Common myeloid progenitor, CD34-positive (primary cell): ENCODE results near the gene SVOP.

ENCODE experiments used
- CTCF ChIA-PET: fragments of 350-600 bp; sonication (Branson Sonifier 250); formaldehyde crosslinking; loops from one replicate; lab custom pipeline; 2021; ENCODE audit warnings: antibody characterized with exemption; lab: Charles Lee
- POLR2A ChIA-PET: fragments of 350-600 bp; sonication (Branson Sonifier 250); formaldehyde crosslinking; loops from one replicate; lab custom pipeline; 2021; ENCODE audit warnings: antibody characterized with exemption; lab: Charles Lee
- DNase-seq, 3 donors: peaks; one replicate each; pipeline versions ENCODE4 v3.0.0 to v3.0.0-alpha.2; 2013
- H3K27ac ChIP-seq, 2 experiments: 1 replicate in 1 of 2; 2 replicates in 1 of 2; pipeline ENCODE4 v1.7.0; 2013; ENCODE audit warnings: inconsistent platforms in 2 of 2, low read length in 2 of 2, mild to moderate bottlenecking in 2 of 2, low read depth in 1 of 2, moderate library complexity in 1 of 2; ENCODE audit not compliant: severe bottlenecking in 2 of 2, insufficient read depth in 1 of 2, poor library complexity in 1 of 2
- H3K27me3 ChIP-seq, 5 experiments: replicated peaks in 2 of 5; 1 replicate in 3 of 5; 2 replicates in 2 of 5; pipeline versions ENCODE4 v1.6.1 to v1.7.0; 2013; ENCODE audit warnings: low read length in 4 of 5, mild to moderate bottlenecking in 2 of 5, moderate library complexity in 2 of 5, inconsistent platforms in 1 of 5; ENCODE audit not compliant: insufficient read depth in 5 of 5, control insufficient read depth in 4 of 5
- H3K36me3 ChIP-seq, 4 experiments: 1 replicate in 2 of 4; 2 replicates in 2 of 4; pipeline versions ENCODE4 v1.6.1 to v1.7.0; 2013; ENCODE audit warnings: low read length in 3 of 4, control low read depth in 1 of 4, mild to moderate bottlenecking in 1 of 4; ENCODE audit not compliant: control insufficient read depth in 4 of 4, insufficient read depth in 4 of 4
- H3K4me1 ChIP-seq, 4 experiments: 1 replicate in 3 of 4; 2 replicates in 1 of 4; pipeline versions ENCODE4 v1.6.1 to v1.7.1; 2013; ENCODE audit warnings: low read length in 3 of 4, mild to moderate bottlenecking in 3 of 4, control low read depth in 1 of 4, inconsistent platforms in 1 of 4, moderate library complexity in 1 of 4; ENCODE audit not compliant: control insufficient read depth in 4 of 4, insufficient read depth in 4 of 4; ENCODE audit errors: control extremely low read depth in 1 of 4
- H3K4me3 ChIP-seq, 7 experiments: 1 replicate in 4 of 7; 2 replicates in 3 of 7; pipeline versions ENCODE4 v1.5.1 to v1.7.0; 2013; ENCODE audit warnings: mild to moderate bottlenecking in 7 of 7, low read length in 6 of 7, moderate library complexity in 6 of 7, inconsistent platforms in 2 of 7, low read depth in 2 of 7, control low read depth in 1 of 7; ENCODE audit not compliant: insufficient read depth in 4 of 7, control insufficient read depth in 1 of 7; ENCODE audit errors: extremely low read depth in 1 of 7
- H3K9me3 ChIP-seq, 5 experiments: 1 replicate in 4 of 5; 2 replicates in 1 of 5; pipeline versions ENCODE4 v1.6.1 to v1.7.1; 2013; ENCODE audit warnings: low read length in 4 of 5, mild to moderate bottlenecking in 2 of 5, inconsistent platforms in 1 of 5, low read depth in 1 of 5, moderate library complexity in 1 of 5; ENCODE audit not compliant: control insufficient read depth in 4 of 5, insufficient read depth in 2 of 5; ENCODE audit errors: control extremely low read depth in 1 of 5
- WGBS: methylation state at CpG from one replicate; pipeline ENCODE4 v1.1.5; 2013; ENCODE audit not compliant: insufficient coverage; 5-methylcytosine and 5-hydroxymethylcytosine counted together

The SVOP gene

DNA sequence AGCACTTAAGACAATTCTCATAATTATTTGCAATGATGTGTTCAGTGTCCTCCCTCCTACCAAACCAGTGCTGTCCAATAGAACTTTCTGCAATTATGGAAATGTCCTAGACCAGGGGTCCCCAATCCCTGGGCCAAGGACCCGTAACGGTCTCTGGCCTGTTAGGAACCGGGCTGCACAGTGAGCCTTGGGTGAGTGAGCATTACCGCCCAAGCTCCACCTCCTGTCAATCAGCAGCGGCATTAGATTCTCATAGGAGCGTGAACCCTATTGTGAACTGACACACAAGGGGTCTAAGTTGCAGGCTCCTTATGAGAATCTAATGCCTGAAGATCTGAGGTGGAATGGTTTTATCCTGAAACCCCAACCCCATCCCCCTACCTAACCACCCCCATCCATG lies 3.9 kb downstream of the SVOP start:
- Histone ChIP-seq H3K9me3 (no peaks in the 10 kb centered on the region), H3K27ac (no peak overlapping the region), H3K4me3 (no peak overlapping the region), H3K36me3 (no peaks in the 10 kb centered on the region), H3K4me1 (peaks cover 0 to 6% (median 4%) of the 10 kb centered on the region in 4 experiments), H3K27me3 (peaks cover 0 to 8% (median 2%) of the 10 kb centered on the region in 5 experiments)
- CTCF ChIA-PET = no interaction called here
- no peak for DNase-seq
- POLR2A ChIA-PET = no interaction called here
- 89% methylated on average over 5 of the region's 6 CpGs for WGBS

DNA sequence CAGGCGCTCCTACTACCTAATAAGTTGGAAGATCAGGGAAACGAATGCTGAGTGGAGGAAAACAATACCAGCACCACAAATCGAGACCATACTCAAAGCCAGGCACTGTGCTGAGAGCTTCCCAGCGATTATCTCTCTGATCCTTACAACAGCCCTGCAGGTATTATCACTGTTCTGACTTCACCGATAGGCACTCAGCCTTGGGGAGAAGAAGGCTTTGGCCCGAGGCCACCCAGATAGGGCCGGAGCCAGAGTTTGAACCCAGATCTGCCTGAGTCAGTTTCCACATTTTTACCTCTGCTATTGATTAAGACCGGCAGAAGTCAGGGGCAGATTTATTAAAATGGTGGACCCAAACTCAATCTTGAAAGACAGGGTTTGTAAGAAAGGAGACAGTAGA lies 4.9 kb downstream of the SVOP start:
- H3K4me1 ChIP-seq = peaks cover 0 to 5% (median 3%) of the 10 kb centered on the region in 4 experiments
- H3K27ac ChIP-seq = no peak overlapping the region
- ChIA-PET POLR2A (no interaction called here), CTCF (interaction anchor here (0.6 kb wide), 1 partner anchor 94 kb away, joined by 3 read pairs; no protein-coding TSS in a partner anchor)
- H3K4me3 ChIP-seq = no peak overlapping the region
- DNase-seq = no peak
- 97% methylated on average over 8 of the region's 8 CpGs for WGBS
- H3K36me3 ChIP-seq = no peaks in the 10 kb centered on the region
- peaks cover 0 to 13% (median 2%) of the 10 kb centered on the region in 5 experiments for H3K27me3 ChIP-seq
- no peaks in the 10 kb centered on the region for H3K9me3 ChIP-seq

DNA sequence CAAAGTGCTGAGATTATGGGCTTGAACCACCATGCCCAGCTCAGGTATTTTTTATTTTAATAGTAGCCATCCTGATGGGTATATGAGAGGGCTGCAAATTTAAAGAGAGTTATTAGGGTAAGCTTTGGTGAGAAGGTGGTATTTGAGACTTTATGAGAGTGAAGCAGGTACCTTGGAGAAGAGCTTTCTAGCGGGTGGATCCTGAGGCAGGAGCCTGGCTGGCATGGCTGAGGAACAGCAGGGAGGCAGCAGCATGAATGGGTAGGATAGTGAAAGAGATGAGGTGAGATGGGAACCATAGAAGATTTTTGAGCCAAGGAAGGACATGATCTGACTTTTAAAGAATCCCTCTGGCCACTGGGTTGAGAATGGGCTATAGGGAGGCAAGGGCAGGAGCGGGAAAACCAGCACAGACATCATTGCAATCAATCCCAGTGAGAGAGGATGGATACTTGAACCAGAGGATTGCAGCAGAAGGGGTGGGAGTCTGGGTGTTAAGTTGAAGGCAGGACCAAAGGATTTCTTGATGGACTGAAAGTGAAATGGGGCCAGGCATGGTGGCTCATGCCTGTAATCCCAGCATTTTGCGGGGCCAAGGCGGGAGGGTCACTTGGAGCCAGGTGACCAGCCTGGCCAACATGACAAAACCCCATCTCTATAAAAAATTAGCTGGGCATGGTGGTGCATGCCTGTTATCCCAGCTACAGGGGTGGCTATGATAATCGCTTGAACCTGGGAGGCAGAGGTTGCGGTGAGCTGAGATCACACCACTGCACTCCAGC lies 5.7 kb downstream of the SVOP start:
- Histone ChIP-seq H3K4me3 (no peak overlapping the region), H3K9me3 (no peaks in the 10 kb centered on the region), H3K27me3 (peaks cover 0 to 13% (median 4%) of the 10 kb centered on the region in 5 experiments), H3K4me1 (no peaks in the 10 kb centered on the region), H3K36me3 (no peaks in the 10 kb centered on the region), H3K27ac (no peak overlapping the region)
- ChIA-PET CTCF (no interaction called here), POLR2A (no interaction called here)
- DNase-seq = no peak
- 96% methylated on average over 2 of the region's 6 CpGs for WGBS

DNA sequence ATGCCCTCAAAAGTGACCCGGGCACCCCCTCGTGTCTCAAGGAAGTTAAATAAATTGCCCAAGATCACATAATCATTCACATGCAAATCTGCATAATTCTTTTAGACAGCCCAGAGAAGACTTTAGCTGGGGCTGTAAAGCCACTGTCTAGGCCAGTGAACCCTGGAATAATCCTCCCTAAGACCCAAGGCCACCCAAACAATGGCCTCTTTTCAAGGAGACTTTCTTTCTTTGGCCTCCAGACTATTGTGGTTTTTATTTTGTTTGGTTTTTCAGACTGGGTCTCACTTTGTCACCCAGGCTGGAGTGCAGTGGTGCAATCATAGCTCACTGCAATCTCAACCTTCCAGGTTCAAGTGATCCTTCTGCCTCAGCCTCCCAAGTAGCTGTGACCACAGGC lies 10.6 kb downstream of the SVOP start:
- Histone ChIP-seq H3K4me1 (no peaks in the 10 kb centered on the region), H3K27ac (no peak overlapping the region), H3K27me3 (peaks cover 0 to 16% (median 12%) of the 10 kb centered on the region in 5 experiments), H3K9me3 (no peaks in the 10 kb centered on the region), H3K36me3 (no peaks in the 10 kb centered on the region), H3K4me3 (no peak overlapping the region)
- ChIA-PET CTCF (interaction anchor here (0.6 to 0.9 kb wide), 2 partner anchors 52 to 132 kb away, joined by 3 read pairs; no protein-coding TSS in a partner anchor), POLR2A (no interaction called here)
- DNase-seq = no peak
- 100% methylated on average over 1 of the region's 2 CpGs for WGBS

DNA sequence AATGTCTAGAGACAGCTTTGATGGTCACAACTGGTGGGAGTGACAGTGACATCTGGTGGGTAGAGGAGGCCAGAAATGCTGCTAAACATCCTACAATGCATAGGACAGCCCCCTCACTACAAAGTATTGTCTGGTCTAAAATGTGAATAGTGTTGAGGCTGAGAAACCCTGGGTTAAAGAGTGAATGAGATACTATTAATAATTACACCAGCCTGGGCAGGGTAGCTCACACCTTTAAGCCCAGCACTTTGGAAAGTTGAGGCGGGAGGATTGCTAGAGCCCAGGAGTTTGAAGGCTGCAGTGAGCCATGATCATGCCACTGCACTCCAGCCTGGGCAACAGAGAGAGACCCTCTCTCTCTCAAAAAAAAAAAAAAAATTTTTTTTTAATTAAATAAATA lies 11.1 kb downstream of the SVOP start:
- POLR2A ChIA-PET = no interaction called here
- Histone ChIP-seq H3K27ac (no peak overlapping the region), H3K4me3 (no peak overlapping the region), H3K9me3 (no peaks in the 10 kb centered on the region), H3K27me3 (peaks cover 0 to 16% (median 11%) of the 10 kb centered on the region in 5 experiments), H3K4me1 (no peaks in the 10 kb centered on the region), H3K36me3 (no peaks in the 10 kb centered on the region)
- DNase-seq = no peak
- WGBS = no CpG with 5 or more reads among the region's 1 CpG
- CTCF ChIA-PET = interaction anchor here (0.6 kb wide), 1 partner anchor 132 kb away, joined by 3 read pairs; no protein-coding TSS in a partner anchor

DNA sequence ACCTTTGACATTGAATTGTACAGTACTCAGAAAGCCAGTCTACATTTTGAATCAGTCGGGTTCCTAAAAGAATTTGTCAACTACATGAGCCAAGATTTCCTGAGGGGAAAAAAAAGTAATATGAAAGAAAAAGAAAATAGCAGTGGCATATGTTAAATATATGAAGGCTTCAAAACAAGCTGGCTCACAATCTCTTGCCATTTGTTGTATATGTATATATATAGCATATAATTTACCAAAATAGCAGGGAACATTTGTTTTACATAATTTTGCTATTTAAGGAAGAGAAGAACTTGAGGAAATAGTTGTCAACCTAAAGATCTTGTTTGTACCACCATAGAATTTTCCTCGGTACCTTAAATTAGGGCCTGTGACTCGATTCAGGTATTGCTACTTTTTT lies 16.9 kb downstream of the SVOP start:
- Histone ChIP-seq H3K4me1 (no peaks in the 10 kb centered on the region), H3K9me3 (no peaks in the 10 kb centered on the region), H3K36me3 (no peaks in the 10 kb centered on the region), H3K4me3 (no peak overlapping the region), H3K27me3 (peaks cover 0 to 12% (median 3%) of the 10 kb centered on the region in 5 experiments), H3K27ac (no peak overlapping the region)
- no CpG with 5 or more reads among the region's 3 CpGs for WGBS
- ChIA-PET POLR2A (no interaction called here), CTCF (interaction anchor here (1.4 kb wide), 1 partner anchor 21 kb away, joined by 3 read pairs; no protein-coding TSS in a partner anchor)
- DNase-seq = no peak

DNA sequence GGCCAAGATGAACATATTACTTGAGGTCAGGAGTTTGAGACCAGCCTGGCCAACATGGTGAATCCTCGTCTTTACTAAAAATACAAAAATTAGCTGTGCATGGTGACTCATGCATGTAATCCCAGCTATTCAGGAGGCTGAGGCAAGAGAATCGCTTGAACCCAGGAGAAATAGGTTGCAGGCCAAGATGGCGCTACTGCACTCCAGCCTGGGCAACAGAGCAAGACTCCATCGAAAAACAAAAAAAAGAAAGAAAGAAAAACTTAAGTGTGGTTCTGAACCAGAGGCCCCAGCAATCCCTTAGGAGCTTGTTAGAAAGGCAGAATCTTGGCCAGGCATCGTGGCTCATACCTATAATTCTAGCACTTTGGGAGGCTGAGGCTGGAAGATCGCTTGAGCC lies 24.5 kb downstream of the SVOP start:
- POLR2A ChIA-PET = no interaction called here

More for the DNA sequence above, 24.5 kb downstream of the SVOP start:
- no peak for DNase-seq
- 99% methylated on average over 5 of the region's 6 CpGs for WGBS
- no peak overlapping the region for H3K4me3 ChIP-seq
- no peak overlapping the region for H3K27ac ChIP-seq
- H3K4me1 ChIP-seq = no peaks in the 10 kb centered on the region
- no peaks in the 10 kb centered on the region for H3K9me3 ChIP-seq
- no peaks in the 10 kb centered on the region for H3K27me3 ChIP-seq
- CTCF ChIA-PET = no interaction called here
- no peaks in the 10 kb centered on the region for H3K36me3 ChIP-seq
